Brain microvascular endothelial cell (primary cell): ENCODE data around the gene RFXANK.
A peak's percentile ranks its signal among the peaks of the same experiment; 100 is the strongest.

ENCODE experiments used
- DNase-seq: peaks from one replicate; pipeline ENCODE4 v3.0.0-alpha.2; 2020
- H3K27ac ChIP-seq: fragments of 250-450 bp; sonication (Bioruptor Pico); 2 replicates; pipeline ENCODE4 v1.5.1; 2020; ENCODE audit warnings: mild to moderate bottlenecking, moderate library complexity
- H3K27me3 ChIP-seq: fragments of 250-450 bp; sonication (Bioruptor Pico); replicated peaks from 2 replicates; pipeline ENCODE4 v1.5.1; 2020; ENCODE audit warnings: mild to moderate bottlenecking
- H3K36me3 ChIP-seq: fragments of 250-450 bp; sonication (Bioruptor Pico); replicated peaks from 2 replicates; pipeline ENCODE4 v1.5.1; 2020; ENCODE audit warnings: mild to moderate bottlenecking
- H3K4me3 ChIP-seq: 2 replicates; pipeline ENCODE4 v1.5.1; 2011; ENCODE audit warnings: low read depth, mild to moderate bottlenecking, control low read depth, low read length, moderate library complexity
- in situ Hi-C: cut with HindIII; loops from 2 replicates; pipeline ENCODE4 v1.10.0; 2017; ENCODE audit warnings: low sequenced_read_pairs, low pct_ligation_motif_present
- TF ChIP-seq, protein P1 (sequence below): IDR thresholded peaks from 2 replicates; pipeline ENCODE4 v1.5.1; 2011; ENCODE audit warnings: low read depth, mild to moderate bottlenecking, moderate library complexity, low read length, control low read depth, inconsistent platforms; ENCODE audit errors: missing control alignments

RFXANK gene

GRCh38 chr19:19176950-19177349 is 15.1 kb upstream of the RFXANK start:
- H3K4me3 ChIP-seq = no peak overlapping the region
- TF ChIP-seq, protein P1, sequence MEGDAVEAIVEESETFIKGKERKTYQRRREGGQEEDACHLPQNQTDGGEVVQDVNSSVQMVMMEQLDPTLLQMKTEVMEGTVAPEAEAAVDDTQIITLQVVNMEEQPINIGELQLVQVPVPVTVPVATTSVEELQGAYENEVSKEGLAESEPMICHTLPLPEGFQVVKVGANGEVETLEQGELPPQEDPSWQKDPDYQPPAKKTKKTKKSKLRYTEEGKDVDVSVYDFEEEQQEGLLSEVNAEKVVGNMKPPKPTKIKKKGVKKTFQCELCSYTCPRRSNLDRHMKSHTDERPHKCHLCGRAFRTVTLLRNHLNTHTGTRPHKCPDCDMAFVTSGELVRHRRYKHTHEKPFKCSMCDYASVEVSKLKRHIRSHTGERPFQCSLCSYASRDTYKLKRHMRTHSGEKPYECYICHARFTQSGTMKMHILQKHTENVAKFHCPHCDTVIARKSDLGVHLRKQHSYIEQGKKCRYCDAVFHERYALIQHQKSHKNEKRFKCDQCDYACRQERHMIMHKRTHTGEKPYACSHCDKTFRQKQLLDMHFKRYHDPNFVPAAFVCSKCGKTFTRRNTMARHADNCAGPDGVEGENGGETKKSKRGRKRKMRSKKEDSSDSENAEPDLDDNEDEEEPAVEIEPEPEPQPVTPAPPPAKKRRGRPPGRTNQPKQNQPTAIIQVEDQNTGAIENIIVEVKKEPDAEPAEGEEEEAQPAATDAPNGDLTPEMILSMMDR = no peak
- H3K27ac ChIP-seq = no peak overlapping the region
- peaks cover 5% of the 10 kb centered on the region for H3K36me3 ChIP-seq
- no peak for DNase-seq
- in situ Hi-C loops = no loop called here
- no peaks in the 10 kb centered on the region for H3K27me3 ChIP-seq

DNA sequence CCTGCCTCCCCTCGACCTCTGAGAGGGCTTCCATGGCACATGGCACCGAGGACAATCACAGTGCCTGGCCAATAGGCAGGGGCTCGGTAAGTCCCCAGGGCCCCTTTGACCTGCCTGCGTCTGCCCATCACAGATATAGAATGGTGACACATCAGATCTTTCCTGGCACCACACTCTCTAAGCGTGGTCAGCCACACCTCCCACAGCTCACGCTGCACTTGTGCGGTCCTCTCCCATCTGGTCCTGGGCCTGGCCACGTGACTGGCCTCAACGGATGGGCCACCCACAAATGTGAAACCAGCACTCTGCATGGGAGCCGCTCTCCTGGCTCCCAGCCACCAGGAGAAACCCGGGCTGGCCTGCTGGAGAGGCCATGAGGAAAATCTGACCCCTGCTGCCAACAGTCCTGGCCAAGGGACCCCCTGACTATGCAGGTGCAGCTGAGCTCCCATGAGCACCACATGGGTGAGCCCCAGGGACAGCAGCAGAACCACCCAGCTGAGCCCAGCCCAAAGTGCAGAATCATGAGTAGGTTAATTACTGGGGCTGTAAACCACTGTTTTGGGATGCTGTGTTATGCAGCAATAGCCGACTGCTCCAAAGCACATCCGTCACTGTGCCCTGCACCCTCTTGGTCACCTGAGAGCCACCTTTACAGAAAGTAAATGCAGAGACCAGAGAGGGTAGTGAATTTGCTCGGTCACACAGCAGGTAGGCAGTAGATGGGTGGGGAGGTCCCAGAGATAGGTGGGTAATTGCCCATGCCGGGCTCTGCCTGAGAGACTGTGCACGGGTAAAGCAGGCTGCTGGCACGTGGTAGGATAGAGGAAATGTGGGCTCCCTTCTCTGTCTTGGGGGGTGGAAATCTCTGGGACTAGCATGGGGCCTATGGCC is 12.3 kb upstream of the RFXANK start:
- TF ChIP-seq, protein P1 = no peak
- in situ Hi-C loops = no loop called here
- Histone ChIP-seq H3K27ac (no peak overlapping the region), H3K27me3 (no peaks in the 10 kb centered on the region), H3K36me3 (peaks cover 5% of the 10 kb centered on the region), H3K4me3 (no peak overlapping the region)
- no peak for DNase-seq

DNA sequence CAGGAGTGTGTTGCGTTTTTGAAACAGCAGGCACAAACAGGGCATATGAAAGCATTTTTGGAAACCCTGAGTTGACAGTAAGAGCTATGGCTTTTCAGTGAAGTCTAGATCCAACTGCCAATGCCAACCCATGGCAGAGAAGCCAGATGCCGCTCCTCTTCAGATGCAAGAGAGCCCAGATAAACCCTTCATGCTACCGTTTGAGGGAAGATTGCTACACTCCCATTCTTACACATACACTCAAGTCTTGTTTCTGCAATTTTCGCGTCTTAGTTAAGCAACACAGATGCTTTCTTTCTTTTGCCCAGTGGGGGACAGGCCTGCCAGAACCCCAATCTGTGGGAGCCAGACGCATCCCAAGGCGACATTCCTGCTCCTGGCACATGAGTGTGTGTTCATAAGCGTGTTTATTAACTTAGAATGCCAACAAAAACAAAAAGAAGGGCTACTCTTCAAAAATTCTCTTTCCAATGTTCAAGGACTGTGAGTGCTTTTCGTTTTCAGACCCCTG is 10.5 kb upstream of the RFXANK start:
- TF ChIP-seq, protein P1 = no peak
- no peak overlapping the region for H3K27ac ChIP-seq
- H3K27me3 ChIP-seq = no peaks in the 10 kb centered on the region
- H3K4me3 ChIP-seq = no peak overlapping the region
- no peak for DNase-seq
- H3K36me3 ChIP-seq = peaks cover 7% of the 10 kb centered on the region
- in situ Hi-C loops = no loop called here

GRCh38 chr19:19185853-19186740 is 6.0 kb upstream of the RFXANK start:
- Histone ChIP-seq H3K4me3 (no peak overlapping the region), H3K27me3 (no peaks in the 10 kb centered on the region), H3K36me3 (peaks cover 10% of the 10 kb centered on the region), H3K27ac (no peak overlapping the region)
- DNase-seq = no peak
- in situ Hi-C loops = no loop called here
- TF ChIP-seq, protein P1 = peak; percentile 80

- DNase-seq = no peak
- in situ Hi-C loops = no loop called here
- Histone ChIP-seq H3K27me3 (no peaks in the 10 kb centered on the region), H3K27ac (no peak overlapping the region), H3K36me3 (peaks cover 8% of the 10 kb centered on the region), H3K4me3 (no peak overlapping the region)
- TF ChIP-seq, protein P1 = no peak
Measured at GRCh38 chr19:19186742-19187141, 5.3 kb upstream of the RFXANK start.
